HEK293 (cell line): ENCODE results near the gene NEK6.

Experiments used
- CTCF ChIA-PET: fragments of 350-600 bp; formaldehyde crosslinking; extraction: SDS; loops from one replicate; lab custom pipeline; 2021; ENCODE audit warnings: antibody characterized with exemption; lab: Yijun Ruan, JAX
- POLR2A ChIA-PET: fragments of 300-600 bp; formaldehyde crosslinking; extraction: SDS; loops from one replicate; lab custom pipeline; 2020; ENCODE audit warnings: antibody characterized with exemption, inconsistent platforms; lab: Yijun Ruan, JAX
- H3K27ac ChIP-seq: fragments of 200-500 bp; sonication (Bioruptor generic); 2 replicates; pipeline ENCODE4 v1.5.1; 2014; ENCODE audit warnings: low read depth, low read length, control low read depth, inconsistent platforms; ENCODE audit errors: extremely low read depth
- H3K36me3 ChIP-seq, 2 experiments: fragments of 200-500 bp in 1 of 2; sonication (Bioruptor generic) in 1 of 2; 1 replicate in 1 of 2; 2 replicates in 1 of 2; pipeline ENCODE4 v1.5.1; 2014 to 2017; ENCODE audit warnings: inconsistent platforms in 2 of 2, low read length in 2 of 2; ENCODE audit not compliant: control insufficient read depth in 2 of 2, insufficient read depth in 1 of 2
- H3K4me1 ChIP-seq: fragments of 200-500 bp; sonication (Bioruptor generic); 2 replicates; pipeline ENCODE4 v1.5.1; 2014; ENCODE audit warnings: mild to moderate bottlenecking, low read length, inconsistent platforms; ENCODE audit not compliant: control insufficient read depth, insufficient read depth
- H3K4me3 ChIP-seq: 2 replicates; pipeline ENCODE4 v1.5.1; 2011; ENCODE audit warnings: low read depth, mild to moderate bottlenecking, control low read depth, low read length, moderate library complexity
- H3K9me3 ChIP-seq: fragments of 200-500 bp; sonication (Bioruptor generic); 2 replicates; pipeline ENCODE4 v1.5.1; 2014; ENCODE audit warnings: low read depth, low read length, inconsistent platforms; ENCODE audit not compliant: control insufficient read depth, insufficient read depth
- GFI1B ChIP-seq: fragments of 450-650 bp; formaldehyde crosslinking; IDR thresholded peaks from 2 replicates; pipeline ENCODE4 v1.5.1; 2016; ENCODE audit warnings: missing biosample characterization, missing genetic modification characterization
- KLF16 ChIP-seq: fragments of 450-650 bp; formaldehyde crosslinking; IDR thresholded peaks from 2 replicates; pipeline ENCODE4 v1.5.1; 2017; ENCODE audit warnings: missing biosample characterization, missing genetic modification characterization
- KLF17 ChIP-seq: fragments of 450-650 bp; formaldehyde crosslinking; IDR thresholded peaks from 2 replicates; pipeline ENCODE4 v1.5.1; 2016; ENCODE audit warnings: missing biosample characterization, missing genetic modification characterization
- MYNN ChIP-seq: fragments of 450-650 bp; formaldehyde crosslinking; IDR thresholded peaks from 2 replicates; pipeline ENCODE4 v1.5.1; 2016; ENCODE audit warnings: missing biosample characterization, missing genetic modification characterization, borderline replicate concordance
- PRDM2 ChIP-seq: fragments of 450-650 bp; formaldehyde crosslinking; IDR thresholded peaks from 2 replicates; pipeline ENCODE4 v1.5.1; 2016; ENCODE audit warnings: missing biosample characterization, missing genetic modification characterization, borderline replicate concordance
- SALL2 ChIP-seq: fragments of 450-650 bp; formaldehyde crosslinking; IDR thresholded peaks from 2 replicates; pipeline ENCODE4 v1.5.0; 2017; ENCODE audit warnings: missing biosample characterization, mild to moderate bottlenecking, missing genetic modification characterization, borderline replicate concordance
- TRIM28 ChIP-seq: IDR thresholded peaks from 2 replicates; pipeline ENCODE4 v1.6.1; 2011; ENCODE audit warnings: low read length, control low read depth, borderline replicate concordance
- ZBTB17 ChIP-seq: fragments of 450-650 bp; formaldehyde crosslinking; IDR thresholded peaks from 2 replicates; pipeline ENCODE4 v1.5.1; 2016; ENCODE audit warnings: missing biosample characterization, missing genetic modification characterization
- ZBTB44 ChIP-seq: fragments of 450-650 bp; IDR thresholded peaks from 2 replicates; pipeline ENCODE4 v1.5.1; 2018; ENCODE audit warnings: missing biosample characterization, mild to moderate bottlenecking, missing genetic modification characterization
- ZFP41 ChIP-seq: fragments of 450-650 bp; formaldehyde crosslinking; IDR thresholded peaks from 2 replicates; pipeline ENCODE4 v1.5.1; 2016; ENCODE audit warnings: missing biosample characterization, missing genetic modification characterization, borderline replicate concordance
- ZNF114 ChIP-seq: fragments of 450-650 bp; formaldehyde crosslinking; IDR thresholded peaks from 2 replicates; pipeline ENCODE4 v1.5.0; 2017; ENCODE audit warnings: missing biosample characterization, missing genetic modification characterization
- ZNF121 ChIP-seq: fragments of 450-650 bp; formaldehyde crosslinking; IDR thresholded peaks from 2 replicates; pipeline ENCODE4 v1.5.1; 2016; ENCODE audit warnings: missing biosample characterization, missing genetic modification characterization
- ZNF132 ChIP-seq: fragments of 450-650 bp; formaldehyde crosslinking; IDR thresholded peaks from 2 replicates; pipeline ENCODE4 v1.5.1; 2017; ENCODE audit warnings: missing biosample characterization, missing genetic modification characterization, borderline replicate concordance
- ZNF366 ChIP-seq: fragments of 450-650 bp; formaldehyde crosslinking; conservative IDR thresholded peaks from 2 replicates; pipeline ENCODE4 v1.5.1; 2016; ENCODE audit warnings: missing biosample characterization, missing genetic modification characterization
- ZNF426 ChIP-seq: fragments of 450-650 bp; formaldehyde crosslinking; IDR thresholded peaks from 2 replicates; pipeline ENCODE4 v1.5.1; 2017; ENCODE audit warnings: missing biosample characterization, missing genetic modification characterization, mild to moderate bottlenecking, inconsistent platforms, moderate library complexity
- ZNF433 ChIP-seq: fragments of 450-650 bp; formaldehyde crosslinking; IDR thresholded peaks from 2 replicates; pipeline ENCODE4 v1.5.1; 2016; ENCODE audit warnings: missing biosample characterization, missing genetic modification characterization, low read depth
- ZNF48 ChIP-seq: fragments of 450-650 bp; formaldehyde crosslinking; IDR thresholded peaks from 2 replicates; pipeline ENCODE4 v1.5.1; 2016; ENCODE audit warnings: missing biosample characterization, missing genetic modification characterization
- ZNF843 ChIP-seq: fragments of 450-650 bp; formaldehyde crosslinking; IDR thresholded peaks from 2 replicates; pipeline ENCODE4 v1.5.1; 2016; ENCODE audit warnings: missing biosample characterization, missing genetic modification characterization
- TF ChIP-seq, protein P1 (sequence below): fragments of 450-650 bp; formaldehyde crosslinking; IDR thresholded peaks from 2 replicates; pipeline ENCODE4 v1.5.1; 2016; ENCODE audit warnings: missing biosample characterization, missing genetic modification characterization

The NEK6 gene

DNA sequence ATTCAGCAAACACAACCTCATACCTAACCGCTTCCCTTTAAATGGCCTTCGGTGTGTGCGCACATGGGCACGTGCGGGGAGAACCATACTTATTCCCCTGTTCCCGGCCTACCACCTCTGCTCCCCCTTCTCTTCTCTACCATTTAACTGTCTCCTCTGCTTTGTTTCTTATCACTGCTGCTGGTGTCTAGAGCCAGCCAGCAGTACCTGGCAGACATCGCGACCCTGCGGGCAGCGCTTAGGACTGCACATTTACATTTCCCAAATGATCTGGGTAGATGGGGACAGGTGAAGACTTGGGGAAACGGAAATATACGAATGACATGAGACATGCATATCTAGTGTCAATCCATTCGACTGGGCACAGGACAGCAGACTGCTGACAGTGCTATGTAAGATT lies 100.9 kb downstream of the NEK6 start:
- TF ChIP-seq KLF17 (no peak), MYNN (tag by site-specific recombination) (no peak), TRIM28 (no peak), ZNF433 (tag by site-specific recombination) (no peak), PRDM2 (no peak), ZNF48 (no peak), ZNF121 (tag by site-specific recombination) (no peak), ZNF132 (tag by site-specific recombination) (no peak), SALL2 (no peak)
- TF ChIP-seq, protein P1, sequence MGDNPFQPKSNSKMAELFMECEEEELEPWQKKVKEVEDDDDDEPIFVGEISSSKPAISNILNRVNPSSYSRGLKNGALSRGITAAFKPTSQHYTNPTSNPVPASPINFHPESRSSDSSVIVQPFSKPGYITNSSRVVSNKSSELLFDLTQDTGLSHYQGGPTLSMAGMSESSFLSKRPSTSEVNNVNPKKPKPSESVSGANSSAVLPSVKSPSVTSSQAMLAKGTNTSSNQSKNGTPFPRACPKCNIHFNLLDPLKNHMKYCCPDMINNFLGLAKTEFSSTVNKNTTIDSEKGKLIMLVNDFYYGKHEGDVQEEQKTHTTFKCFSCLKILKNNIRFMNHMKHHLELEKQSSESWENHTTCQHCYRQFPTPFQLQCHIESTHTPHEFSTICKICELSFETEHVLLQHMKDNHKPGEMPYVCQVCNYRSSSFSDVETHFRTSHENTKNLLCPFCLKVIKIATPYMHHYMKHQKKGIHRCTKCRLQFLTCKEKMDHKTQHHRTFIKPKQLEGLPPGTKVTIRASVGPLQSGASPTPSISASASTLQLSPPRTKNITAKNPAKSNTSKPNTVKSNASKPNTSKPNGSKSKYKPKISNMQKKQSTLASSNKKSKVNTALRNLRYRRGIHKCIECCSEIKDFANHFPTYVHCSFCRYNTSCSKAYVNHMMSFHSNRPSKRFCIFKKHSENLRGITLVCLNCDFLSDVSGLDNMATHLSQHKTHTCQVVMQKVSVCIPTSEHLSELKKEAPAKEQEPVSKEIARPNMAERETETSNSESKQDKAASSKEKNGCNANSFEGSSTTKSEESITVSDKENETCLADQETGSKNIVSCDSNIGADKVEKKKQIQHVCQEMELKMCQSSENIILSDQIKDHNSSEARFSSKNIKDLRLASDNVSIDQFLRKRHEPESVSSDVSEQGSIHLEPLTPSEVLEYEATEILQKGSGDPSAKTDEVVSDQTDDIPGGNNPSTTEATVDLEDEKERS (tag by site-specific recombination), result no peak
- CTCF ChIA-PET, result interaction anchor here (0.5 to 0.7 kb wide), 5 partner anchors 10 to 159 kb away, joined by 3 to 5 read pairs (median 3); no protein-coding TSS in a partner anchor
- H3K4me3 ChIP-seq, result no peak overlapping the region
- no peak overlapping the region for H3K27ac ChIP-seq
- peaks cover 0 to 32% of the 10 kb centered on the region in 2 experiments; a peak in 1 of 3 replicates for H3K36me3 ChIP-seq
- H3K4me1 ChIP-seq, result no peaks in the 10 kb centered on the region
- POLR2A ChIA-PET, result no interaction called here
- no peaks in the 10 kb centered on the region for H3K9me3 ChIP-seq

DNA sequence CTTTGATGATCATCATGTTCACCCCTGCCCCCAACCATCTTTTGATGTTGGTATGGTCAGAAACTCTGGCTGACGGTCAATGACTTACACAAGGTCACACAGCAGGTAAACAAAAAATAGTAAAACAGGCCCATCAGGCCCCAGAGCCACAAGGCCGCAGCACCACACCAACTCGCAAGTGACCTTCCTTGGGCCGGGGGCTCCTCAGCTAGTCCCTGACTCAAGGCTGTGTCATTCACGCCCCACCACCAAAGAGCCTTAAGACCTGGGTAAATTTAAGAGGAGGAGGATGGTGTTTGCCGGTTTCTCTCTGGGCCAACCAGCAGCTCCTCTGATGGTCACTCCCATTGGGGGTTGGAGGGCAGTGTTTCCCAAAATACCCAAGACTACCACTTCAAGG lies 101.7 kb downstream of the NEK6 start:
- no peaks in the 10 kb centered on the region for H3K4me1 ChIP-seq
- TF ChIP-seq ZNF114 (tag by site-specific recombination), result no peak
- TF ChIP-seq ZFP41 (tag by site-specific recombination), result no peak
- no peak for TF ChIP-seq ZNF843
- TF ChIP-seq GFI1B (tag by site-specific recombination), result no peak
- TF ChIP-seq ZNF426 (tag by site-specific recombination), result no peak
- no peak for TF ChIP-seq KLF16
- TF ChIP-seq ZBTB44 (tag by site-specific recombination), result no peak
- no peak for TF ChIP-seq ZBTB17 (tag by site-specific recombination)
- no peak for TF ChIP-seq ZNF366
- ChIA-PET CTCF (interaction anchor here (0.6 to 1.0 kb wide), 2 partner anchors 232 to 1411 kb away, joined by 3 read pairs; no protein-coding TSS in a partner anchor), POLR2A (no interaction called here)
- H3K4me3 ChIP-seq, result no peak overlapping the region
- H3K27ac ChIP-seq, result no peak overlapping the region
- no peaks in the 10 kb centered on the region for H3K9me3 ChIP-seq
- H3K36me3 ChIP-seq, result peaks cover 0 to 28% of the 10 kb centered on the region in 2 experiments; a peak in 1 of 3 replicates
